Hippocampal formation (tissue), 2 donors: ENCODE data around the gene EPSTI1.
"Not testable (repeated sequence)": the region's sequence is repeated elsewhere in the genome, so short reads cannot be mapped to it uniquely, and the experiment has no call there.

Source experiments
- DNase-seq, 2 donors: peaks; one replicate each; lab custom pipeline; 2025; lab: John Stamatoyannopoulos, UW

The EPSTI1 gene, protein sequence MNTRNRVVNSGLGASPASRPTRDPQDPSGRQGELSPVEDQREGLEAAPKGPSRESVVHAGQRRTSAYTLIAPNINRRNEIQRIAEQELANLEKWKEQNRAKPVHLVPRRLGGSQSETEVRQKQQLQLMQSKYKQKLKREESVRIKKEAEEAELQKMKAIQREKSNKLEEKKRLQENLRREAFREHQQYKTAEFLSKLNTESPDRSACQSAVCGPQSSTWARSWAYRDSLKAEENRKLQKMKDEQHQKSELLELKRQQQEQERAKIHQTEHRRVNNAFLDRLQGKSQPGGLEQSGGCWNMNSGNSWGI

DNA sequence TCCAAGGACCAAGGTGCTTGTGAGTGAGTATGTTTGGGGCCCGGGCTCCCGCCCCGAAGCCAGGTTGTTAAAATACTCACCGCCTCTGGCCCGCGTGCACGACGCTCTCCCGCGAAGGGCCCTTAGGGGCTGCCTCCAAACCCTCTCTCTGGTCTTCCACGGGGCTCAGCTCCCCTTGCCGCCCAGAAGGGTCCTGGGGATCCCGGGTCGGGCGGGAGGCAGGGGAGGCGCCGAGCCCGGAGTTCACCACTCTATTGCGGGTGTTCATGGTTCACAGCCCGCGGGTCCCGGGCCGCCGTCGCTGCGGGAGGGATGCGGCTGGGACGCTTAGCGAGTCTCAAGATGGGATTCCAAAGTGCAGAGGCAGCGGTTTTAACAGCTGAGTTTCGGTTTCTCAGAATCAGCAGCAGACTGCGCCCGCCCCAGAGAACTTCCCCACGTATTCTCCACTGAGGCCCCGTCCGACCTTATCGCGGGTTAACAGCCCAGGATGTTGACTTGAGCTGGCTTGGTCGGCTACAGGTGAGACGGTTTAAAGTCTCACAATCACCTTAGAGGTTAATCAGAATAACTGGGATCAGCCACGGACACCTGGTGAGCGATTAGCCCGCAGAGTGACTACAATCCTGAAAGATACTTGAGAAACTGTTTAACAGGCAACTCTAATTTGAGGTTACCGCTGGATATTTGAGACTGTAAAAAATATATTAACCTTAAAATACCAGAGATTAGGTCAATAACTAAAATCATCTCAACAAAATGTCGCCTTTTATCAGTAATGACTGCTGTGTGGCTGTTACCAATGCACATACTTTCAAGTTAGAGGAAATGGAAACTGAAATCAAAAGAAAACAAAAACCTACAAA, at the start of gene EPSTI1:
Gene EPSTI1, minus strand, starts transcription at position 344 of the 866 bp plus-strand sequence. Its CDS starts 76 bp downstream, at position 268.
- peak in 1 of 2 donors; percentile 23 for DNase-seq

DNA sequence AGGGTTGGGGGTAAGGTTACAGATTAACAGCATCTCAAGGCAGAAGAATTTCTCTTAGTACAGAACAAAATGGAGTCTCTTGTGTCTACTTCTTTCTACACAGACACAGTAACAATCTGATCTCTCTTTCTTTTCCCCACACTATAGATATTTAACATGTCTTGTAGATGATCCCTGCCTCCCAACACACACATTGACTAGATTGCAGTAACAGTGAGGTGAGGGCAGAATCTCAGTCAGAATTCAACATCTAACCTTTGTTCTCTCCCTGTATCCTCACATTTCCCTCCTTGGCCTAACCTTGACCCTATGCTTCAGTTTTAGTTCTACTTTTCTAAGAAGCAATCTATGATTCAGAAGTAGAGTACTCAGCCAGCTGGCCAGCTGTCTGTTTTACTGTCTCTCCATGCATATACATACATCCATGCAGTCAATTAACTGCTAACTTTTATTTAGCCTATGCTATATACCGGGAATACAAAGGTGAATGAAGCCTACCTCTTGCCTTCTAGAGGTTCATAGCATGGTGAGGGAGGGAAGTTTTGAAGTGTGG, 49.4 kb upstream of the EPSTI1 start:
- no peak for DNase-seq

DNA sequence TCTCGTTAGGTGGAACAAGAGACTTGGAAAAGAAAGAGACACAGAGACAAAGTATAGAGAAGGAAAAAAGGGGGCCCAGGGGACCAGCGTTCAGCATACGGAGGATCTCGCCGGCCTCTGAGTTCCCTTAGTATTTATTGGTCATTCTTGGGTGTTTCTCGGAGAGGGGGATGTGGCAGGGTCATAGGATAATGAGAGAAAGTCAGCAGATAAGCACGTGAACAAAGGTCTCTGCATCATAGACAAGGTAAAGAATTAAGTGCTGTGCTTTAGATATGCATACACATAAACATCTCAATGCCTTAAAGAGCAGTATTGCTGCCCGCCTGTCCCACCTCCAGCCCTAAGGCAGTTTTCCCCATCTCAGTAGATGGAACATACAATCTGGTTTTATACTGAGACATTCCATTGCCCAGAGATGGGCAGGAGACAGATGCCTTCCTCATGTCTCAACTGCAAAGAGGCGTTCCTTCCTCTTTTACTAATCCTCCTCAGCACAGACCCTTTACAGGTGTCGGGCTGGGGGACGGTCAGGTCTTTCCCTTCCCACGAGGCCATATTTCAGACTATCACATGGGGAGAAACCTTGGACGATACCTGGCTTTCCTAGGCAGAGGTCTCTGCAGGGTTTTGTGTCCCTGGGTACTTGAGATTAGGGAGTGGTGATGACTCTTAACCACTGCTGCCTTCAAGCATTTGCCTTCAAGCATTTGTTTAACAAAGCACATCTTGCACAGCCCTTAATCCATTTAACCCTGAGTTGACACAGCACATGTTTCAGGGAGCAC, 48.7 kb upstream of the EPSTI1 start:
- DNase-seq = not testable (repeated sequence)

DNA sequence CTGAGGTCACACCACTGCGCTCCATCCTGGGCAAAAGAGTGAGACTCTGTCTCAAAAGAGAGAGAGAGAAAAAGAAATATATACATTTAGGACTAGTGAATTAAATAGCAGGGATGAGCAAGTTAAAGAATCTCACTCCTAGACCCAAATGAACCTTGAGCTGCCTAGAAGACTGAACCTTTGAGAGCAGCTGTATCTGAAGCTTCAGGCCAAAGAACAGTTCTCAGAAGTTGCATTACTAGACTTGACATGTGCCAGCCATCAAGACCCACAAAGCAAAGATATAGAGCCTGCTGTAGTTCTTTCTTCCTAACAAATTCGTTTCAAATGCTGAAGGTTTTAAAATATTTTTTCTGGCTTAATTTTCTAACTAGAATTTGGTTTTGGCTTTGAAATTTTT, 47.9 kb upstream of the EPSTI1 start:
- DNase-seq = no peak

DNA sequence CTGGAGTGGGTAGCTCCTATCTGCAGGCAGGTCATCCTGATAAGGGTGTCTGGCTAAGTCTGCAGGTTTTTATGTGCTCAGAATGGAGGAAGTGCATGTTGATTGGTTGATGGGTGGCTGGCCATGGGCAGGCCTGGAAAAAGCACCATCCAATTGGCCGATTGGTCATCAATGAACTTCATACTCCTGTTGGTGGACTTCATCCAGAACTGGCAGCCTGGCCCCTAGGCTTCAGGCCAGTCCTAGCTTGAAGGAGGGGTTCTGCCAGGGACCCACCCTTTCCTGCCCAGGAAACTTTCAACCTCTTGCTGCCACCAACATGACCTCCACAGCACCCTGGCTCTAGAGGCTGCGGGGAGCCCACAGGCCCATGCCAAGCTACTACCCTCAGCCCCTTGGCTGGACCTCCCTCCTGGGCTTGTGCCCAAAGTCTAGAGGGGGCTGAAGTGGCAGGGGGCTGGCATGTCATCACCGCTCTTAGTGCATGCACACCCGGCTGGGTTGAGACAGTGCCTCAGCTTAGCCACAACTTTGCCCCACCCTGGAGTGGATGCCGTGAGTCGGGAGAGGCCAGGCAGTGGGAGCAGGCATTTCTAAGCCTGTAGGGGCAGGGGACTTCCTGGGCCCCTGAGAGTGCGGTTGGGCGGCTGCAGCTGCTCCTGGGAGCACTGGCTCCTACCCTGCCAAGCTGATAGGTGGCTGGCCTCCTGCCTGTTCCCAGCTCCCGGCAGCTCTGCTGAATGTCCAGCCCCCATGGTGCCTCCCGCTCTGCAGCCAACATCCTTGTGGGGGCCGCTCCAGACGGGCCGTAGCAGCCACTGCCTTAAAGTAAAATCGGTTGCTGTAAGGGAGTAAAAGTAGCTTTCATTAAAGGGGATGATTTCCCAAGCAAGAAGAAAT, 44.6 kb upstream of the EPSTI1 start:
- no peak for DNase-seq

DNA sequence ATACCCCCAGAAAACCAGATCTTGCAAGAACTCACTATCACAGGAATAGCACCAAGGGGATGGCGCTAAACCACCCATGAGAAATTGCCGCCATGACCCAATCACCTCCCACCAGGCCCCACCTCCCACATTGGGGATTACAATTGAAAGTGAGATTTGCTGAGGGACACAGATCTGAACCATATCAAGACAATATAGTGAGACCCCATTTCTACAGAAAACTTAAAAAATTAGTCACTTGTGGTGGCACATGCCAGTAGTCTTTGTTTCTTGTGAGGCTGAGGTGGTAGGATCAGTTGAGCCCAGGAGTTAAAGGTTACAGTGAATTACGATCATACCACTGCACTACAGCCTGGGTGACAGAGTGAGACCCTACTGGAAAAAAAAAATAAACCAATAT, 41.0 kb upstream of the EPSTI1 start:
- no peak for DNase-seq

DNA sequence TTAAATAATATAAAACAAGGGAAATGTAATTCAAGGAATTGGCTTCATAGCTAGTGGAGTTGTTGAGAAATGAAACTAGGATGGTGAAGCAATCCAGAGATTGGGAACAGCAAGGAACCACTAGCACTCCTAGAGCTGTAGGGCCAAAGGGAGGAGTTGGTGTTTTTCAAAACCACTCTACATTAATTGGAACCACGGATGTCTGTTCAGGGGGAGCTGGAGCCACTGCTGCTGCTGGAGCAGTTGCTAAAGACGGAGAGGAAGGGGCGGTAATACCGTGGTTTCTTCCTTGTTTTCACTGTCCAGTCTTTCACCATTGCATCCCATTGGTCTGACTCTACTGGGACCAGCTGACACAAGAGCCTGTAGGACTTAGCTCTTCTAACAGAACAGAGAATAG, 39.8 kb upstream of the EPSTI1 start:
- DNase-seq = no peak

DNA sequence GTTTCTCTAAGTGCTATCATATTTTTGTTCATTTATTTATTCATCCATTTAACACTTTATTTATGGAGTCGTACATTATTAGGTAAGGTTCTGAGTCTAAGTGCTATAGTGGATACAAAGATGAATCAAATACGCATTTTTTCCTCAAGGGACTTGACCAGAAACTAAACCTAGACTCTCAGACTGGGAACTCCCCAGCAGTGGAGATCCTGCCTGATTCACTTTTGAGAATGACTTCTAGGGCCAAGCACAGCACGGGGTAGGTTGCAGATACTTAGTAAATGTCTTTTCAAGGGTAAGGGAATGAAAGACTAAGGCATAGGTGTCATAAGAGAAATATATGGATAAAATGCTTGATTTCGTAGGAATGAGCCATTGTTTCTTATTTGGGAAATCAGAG, 38.5 kb upstream of the EPSTI1 start:
- DNase-seq = no peak

DNA sequence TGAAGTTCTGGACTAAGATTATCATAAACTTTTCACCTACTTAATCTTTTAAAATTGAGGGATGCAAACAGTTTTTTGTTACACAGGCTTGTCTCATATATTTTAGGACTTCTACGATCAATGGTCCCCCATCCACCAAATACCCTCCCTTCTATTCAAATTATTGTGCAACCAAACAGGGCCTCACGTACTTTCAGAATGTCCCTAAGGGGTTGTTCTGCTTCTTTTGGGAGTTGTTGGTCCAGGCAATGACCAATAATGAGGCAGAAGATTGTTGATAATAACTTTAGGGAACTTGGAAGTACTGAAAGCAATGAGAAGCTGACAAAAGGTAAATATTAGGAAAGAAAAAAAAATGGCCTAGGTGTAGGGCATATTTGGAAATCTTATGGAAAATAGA, 34.2 kb upstream of the EPSTI1 start:
- no peak for DNase-seq

DNA sequence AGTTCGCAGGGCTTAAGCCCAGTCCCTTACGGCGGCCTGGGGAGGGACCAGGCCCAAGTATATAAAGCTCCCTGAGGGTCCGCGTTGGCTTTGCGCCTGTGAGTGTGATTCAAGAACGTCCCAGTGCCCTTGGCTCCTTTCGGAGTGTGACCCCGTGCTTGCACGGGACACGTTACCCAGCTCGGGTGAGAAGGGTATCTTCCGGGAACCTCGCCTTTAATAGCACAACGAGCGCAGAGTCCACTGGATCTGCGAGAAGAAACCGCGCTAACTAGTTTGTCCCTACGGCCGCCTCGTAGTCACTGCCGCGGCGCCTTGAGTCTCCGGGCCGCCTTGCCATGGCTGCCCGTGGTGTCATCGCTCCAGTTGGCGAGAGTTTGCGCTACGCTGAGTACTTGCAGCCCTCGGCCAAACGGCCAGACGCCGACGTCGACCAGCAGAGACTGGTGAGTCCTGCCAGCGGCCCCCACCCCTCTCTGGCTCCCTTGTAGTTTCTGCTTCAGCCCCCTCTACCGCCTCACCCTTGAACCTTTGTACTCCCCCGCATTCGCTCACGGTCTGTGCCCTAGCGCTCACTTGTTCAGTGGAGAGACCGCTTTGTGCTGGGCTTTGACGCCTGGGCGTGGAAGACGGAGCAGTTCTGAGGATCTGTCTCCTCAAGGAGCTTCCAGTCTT, 31.4 kb upstream of the EPSTI1 start, which contains the start of gene DNAJC15:
Gene DNAJC15, plus strand, starts transcription at position 298 of the 675 bp plus-strand sequence. Its CDS starts 41 bp downstream, at position 339.
- peak; percentile 79 to 90 for DNase-seq

DNA sequence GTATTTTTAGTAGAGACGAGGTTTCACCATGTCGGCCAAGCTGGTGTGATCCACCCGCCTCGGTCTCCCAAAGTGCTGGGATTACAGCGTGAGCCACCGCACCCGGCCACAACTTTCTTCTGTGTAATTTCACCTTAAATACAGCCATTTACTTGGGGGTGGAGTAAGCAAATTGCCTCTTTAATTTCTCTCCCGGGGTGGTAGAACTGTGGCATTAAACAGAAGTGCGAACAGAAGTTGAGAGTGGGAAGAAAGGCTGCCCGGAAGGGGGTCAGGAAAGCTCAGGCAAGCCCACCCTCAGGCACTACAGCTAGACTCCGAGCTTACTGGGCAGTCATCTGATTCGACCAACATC, 30.9 kb upstream of the EPSTI1 start:
- peak in 1 of 2 donors; percentile 69 for DNase-seq

DNA sequence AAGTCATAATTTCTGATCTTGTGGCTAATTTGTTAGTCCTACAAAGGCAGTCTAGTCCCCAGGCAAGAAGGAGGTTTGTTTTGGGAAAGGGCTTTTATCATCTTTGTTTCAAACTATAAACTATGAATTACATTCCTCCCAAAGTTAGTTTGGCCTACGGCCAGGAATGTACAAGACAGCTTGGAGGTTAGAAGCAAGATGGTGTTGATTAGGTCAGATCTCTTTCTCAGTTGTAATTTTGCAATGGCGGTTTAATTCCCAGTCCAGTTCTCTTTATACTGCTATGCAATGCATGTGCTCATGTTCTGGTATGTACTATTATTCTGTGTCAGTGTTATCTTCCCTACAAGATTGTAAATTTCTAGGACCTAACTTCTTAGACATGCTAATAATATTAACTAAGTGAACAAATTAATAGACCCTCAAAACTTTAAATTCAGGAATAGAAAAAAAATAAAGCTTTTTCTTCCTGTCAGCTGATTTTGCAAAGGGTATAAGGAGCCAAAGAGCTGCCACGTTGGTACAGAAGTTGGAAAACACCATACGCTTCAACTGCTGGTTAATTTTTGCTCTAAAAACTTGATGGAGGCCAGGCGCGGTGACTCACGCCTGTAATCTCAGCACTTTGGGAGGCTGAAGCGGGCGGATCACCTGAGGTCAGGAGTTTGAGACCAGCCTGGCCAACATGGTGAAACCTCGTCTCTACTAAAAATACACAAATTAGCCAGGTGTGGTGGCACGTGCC, 30.1 kb upstream of the EPSTI1 start:
- DNase-seq = no peak

DNA sequence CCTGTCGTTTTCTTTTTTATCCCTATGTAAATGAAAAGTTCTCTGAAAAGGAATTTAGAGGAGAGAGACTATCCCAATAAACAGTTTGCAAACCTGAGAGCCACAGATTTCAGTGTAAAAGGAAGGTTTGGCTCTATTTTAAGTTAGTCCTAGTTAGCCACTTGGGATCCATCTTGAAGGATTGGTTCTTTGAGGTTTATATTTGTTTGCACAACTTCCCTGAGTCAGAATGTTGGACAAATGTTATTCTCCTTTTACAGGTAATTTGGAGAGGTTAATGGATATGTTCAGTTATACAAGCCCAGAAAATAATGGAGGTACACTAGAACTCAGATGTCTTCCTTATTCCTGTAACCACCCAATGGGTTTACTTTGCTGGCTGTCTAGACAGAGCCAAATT, 28.8 kb upstream of the EPSTI1 start:
- no peak for DNase-seq

DNA sequence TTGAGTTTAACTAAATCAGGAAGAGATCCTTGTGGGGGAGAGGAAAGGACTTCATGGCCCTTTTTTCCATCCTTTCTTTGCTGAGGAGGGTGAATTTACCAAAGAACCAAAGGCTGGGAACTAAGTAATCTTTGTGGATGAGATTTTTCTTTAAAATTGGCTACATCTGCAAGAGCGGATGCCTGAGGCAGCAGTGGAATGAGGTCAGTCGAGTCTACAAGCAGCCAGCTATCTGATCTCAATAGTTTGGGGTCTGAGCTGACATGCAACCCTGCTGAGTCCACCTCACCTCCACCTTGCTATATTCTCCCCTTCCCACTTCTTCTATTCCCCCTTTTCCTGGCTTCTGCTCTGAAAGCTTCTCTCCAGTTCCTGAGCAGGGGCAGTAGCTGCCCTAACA, 27.8 kb upstream of the EPSTI1 start:
- no peak for DNase-seq

DNA sequence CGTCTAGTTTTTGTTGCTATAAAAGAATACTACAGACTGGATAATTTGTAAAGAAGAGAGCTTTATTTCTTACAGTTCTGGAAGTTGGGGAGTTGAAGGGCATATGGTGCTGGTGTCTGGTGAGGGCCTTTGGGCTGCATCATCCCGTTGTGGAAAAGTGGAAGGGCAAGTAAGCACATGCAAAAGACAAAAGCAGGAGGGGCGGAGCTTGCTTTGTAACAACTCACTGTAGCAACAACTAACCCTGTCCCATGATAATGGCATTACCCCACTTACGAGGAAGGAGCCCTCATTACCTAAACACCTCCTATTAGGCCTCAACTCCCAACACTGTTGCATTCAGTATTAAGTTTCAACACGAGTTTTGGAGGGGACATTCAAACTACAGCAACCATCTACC, 24.2 kb upstream of the EPSTI1 start:
- DNase-seq = no peak

DNA sequence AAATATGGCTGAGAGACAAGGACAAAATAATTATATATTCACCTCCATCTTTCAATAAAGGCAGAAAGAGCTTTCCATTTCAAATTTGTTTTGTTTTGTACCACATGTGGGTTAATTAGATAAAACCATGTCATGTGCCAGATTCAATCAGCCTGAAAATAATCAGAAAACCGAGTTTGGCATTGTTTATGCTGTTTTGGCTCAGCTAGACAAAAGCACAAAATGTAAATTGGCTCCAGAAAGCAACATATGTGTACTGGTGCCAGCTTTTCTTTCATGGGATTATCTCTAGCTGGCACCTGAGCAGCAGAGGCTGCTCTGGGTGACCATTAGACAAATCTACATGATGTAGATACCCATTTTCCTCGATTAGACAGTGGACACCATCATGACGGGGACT, 22.1 kb upstream of the EPSTI1 start:
- DNase-seq = no peak

DNA sequence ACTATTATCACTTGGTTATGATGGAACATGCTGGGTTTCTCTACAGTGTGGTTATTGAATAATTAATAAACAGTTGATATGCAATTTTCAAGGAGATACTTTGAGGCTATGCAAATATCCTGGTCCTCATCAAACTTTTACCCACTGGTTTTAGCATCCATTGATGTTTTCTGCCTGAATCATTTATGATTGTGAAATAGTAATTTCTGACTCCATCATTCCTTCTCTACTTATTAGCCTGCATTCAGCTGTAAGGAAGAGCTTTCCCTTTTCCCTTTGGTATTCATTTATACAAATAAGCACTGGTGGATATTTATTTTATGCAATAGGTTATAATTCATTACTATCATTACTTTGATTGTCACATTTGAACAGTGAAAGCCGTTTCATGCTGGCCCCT, 17.5 kb upstream of the EPSTI1 start:
- DNase-seq = no peak

DNA sequence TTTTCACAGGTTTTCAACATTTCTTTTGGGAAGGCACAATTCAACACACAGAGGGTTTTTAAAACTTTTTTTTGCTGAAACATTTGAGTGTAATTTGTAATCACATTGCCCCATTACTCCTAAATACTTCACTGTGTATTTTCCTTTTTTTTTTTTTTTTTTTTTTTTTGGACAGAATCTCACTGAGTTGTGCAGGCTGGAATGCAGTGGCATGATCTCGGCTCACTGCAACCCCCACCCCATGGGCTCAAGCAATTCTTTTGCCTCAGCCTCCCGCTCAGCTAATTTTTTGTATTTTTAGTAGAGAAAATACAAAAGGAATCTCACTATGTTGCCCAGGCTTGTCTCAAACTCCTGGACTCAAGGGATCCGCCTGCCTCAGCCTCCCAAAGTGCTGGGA, 16.6 kb upstream of the EPSTI1 start:
- no peak for DNase-seq

DNA sequence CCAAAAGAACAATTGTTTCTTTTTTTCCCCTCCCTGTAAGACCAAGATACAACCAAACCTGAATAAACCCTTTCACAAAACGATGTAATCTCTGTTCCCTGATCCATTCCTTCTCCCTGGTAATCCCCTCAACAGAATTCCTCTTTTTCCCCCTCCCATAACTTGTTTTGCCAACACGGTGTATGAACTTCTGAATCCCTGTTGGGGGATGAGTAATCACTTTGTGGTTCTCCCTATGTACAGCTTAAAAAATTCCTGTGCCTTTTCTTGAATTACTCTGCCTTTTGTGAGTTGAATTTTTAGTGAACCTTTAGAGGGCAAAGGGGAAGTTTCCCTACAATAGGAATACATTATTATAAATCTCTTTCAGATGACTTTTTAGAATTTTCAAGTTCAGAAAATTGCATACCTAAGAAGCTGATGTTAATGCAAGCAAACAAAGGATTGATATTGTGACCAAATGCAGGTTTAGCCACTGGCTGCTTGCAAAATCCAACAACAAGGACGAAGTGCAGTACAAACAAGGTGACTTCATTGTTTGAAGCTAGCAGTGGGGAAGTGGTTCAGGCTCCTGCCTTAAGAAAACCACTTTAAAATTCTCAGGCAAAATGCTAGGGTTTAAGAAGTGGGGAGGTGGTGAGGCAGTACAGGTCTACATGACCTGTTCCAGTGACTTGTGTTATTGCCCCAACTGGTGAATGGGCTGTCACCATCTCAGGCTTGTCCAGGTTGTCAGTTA, 15.0 kb upstream of the EPSTI1 start:
- no peak for DNase-seq
